Nucleus accumbens (tissue), 56 donors: ENCODE measurements around the gene GSKIP.

ENCODE experiments used
- DNase-seq, 56 donors: peaks; one replicate each; lab custom pipeline; 2025; lab: John Stamatoyannopoulos, UW

Gene GSKIP

DNA sequence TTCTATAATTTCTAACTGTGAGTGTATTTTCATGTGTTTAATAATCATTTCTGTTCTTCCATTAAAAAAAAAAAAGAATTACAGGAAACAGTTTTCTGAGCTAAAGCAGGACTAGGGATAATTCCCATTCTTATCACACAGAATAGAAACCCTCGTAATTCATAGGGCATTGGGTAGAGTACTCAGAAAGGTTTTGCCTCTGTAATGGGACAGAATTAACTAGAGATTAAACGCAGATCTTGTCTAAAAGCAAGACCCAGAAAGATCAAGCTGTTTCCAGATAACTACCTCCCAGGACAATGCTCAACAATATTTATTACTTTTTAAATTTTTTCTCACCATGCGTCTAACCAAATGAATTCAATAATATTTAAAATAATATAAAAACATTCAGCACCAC lies 10.2 kb downstream of the GSKIP start:
- DNase-seq = no peak

DNA sequence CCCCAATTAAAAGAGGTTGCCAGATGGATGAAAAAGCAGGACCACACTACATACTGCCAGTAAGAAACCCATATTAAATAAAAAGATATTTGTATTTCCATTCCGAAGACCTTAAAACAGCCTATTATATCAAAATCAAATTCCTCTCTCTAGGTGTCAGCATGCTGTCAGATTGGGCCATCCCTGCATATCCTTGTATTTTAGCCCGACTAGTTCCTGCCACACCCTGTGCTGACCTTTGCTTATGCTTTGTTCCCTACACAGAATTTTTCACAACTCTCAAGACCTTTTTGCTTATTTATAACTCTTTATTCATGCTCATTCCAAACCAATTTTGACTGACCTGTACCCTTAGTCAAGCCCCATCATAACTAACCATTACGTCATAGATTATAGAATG lies 12.8 kb downstream of the GSKIP start:
- DNase-seq = no peak

- DNase-seq = no peak
Measured at GRCh38 chr14:96380735-96381134, 17.4 kb downstream of the GSKIP start.

GRCh38 chr14:96383445-96383844 lies 20.1 kb downstream of the GSKIP start:
- DNase-seq = no peak

GRCh38 chr14:96384053-96384452 lies 20.7 kb downstream of the GSKIP start:
- no peak for DNase-seq

DNA sequence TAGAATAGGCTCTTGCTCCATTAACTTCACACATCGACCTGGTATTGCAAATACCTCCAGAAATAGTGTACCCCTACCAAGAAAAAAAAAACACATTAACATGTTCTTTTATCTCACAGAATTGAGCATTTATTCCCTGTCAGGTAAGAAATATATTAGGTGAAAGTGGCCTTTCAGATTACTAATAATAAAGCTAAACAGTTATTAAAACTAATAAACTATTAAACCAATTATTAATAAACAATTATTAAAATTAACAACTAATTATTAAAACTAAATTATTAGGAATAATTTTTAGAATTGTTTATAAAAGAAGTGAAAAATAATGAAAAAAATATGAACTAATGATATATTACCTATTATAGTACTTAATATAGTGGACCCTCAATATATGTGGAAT lies 21.4 kb downstream of the GSKIP start:
- DNase-seq = no peak

DNA sequence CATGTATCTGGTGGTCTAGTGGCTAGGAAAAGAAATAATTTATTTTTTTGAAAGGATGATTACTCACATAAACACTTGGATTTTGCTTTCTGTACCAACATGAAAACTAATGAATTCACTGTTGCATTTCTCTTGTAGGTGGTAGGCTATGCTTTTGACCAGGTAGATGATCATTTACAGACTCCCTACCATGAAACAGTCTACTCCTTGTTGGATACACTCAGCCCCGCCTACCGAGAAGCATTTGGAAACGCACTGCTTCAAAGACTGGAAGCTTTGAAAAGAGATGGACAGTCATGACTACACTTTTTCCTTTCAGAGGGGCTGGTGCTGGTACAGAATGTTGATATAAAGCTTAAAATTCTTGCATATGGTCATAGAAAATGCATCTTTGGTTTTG lies 22.1 kb downstream of the GSKIP start:
- no peak for DNase-seq

DNA sequence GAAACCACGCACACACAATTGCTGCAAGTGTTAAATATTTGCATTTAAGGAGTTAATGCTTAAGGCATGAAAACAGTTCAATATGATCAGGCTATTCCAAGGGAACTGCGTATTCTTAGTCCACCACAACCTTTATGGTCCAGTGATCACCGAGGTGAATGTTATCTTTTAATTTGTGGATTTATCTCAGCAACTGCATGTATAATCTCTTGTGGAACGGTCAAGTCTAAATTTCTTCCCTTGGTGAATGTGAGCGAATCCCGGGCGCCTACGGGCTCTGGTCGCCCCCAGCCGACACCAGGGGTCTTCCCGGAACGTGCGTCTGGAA lies 27.6 kb downstream of the GSKIP start:
- DNase-seq = no peak

GRCh38 chr14:96391293-96392118 lies 28.2 kb downstream of the GSKIP start:
- DNase-seq = peak; percentile 61 to 99 (median 97)

DNA sequence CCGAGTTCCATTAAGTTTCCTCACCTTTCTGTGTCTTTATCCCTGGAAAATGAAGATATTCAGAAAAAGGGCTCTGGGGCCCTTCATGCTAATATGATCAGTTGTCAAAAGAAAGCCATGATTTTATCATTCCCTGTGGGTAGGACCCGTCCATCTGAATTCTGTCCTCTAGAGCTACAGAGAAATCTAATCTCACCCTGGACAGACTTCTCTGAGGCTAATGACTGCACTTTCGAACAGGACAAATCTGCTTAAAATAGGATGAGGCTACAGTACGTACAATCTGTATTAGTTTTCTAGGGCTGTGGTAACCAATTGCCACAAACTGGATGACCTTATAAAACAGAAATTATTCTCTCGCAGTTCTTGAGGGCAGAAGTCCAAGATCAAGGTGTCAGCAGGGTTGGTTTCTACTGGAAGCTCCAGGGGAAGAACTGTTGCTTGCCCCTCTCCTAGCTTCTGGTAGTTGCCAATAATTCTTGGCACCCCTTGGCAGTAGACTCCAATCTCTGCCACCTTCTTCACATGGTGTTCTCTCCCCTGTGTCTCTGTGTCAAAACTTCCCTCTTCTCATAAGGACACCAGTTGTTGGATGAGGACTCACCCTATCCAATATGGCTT lies 29.9 kb downstream of the GSKIP start:
- DNase-seq = no peak

GRCh38 chr14:96394047-96394815 lies 30.9 kb downstream of the GSKIP start:
- DNase-seq = no peak

GRCh38 chr14:96398432-96398831 lies 35.1 kb downstream of the GSKIP start:
- DNase-seq = no peak

GRCh38 chr14:96398921-96399320 lies 35.6 kb downstream of the GSKIP start:
- no peak for DNase-seq

DNA sequence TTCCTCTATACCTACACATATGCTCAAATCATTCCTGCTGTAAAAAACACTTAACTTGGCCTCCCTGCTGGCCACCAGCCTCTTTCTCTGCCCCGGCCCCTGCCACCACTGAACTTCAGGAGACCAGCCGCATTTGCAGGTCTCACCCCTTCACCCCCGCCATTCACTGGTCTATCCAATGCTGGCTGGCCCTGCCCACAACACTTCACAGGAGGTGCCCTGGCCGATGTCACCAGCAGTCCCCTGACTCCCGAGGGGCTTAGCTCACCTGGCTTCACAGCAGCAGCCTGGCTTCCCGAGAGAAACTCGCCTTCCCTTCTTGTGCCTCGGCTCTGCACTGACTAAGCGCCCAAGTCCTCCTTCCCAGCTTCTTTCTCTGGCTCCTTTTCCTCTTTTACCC lies 36.1 kb downstream of the GSKIP start:
- no peak for DNase-seq

DNA sequence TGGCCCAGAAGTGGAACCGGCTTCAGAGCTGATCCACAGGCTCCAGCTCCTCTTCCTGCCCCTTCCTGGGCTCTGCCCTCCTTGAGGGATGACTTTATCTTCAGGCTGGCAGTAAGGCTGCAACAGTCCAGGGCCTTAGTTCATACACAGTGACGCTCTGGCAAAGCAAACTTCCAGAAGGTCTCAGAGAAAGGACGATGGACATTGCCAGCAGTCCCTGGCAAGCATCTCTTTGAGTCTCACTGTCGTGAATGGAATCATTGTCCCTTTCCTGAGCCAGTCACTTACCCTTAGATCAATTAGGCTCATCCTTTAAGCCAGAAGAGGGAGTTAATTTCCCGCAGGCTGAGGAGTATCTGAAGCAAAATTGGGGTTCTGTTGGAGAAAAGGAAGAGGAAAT lies 37.2 kb downstream of the GSKIP start:
- peak in 41 of 56 donors; percentile 9 to 79 (median 42) for DNase-seq

DNA sequence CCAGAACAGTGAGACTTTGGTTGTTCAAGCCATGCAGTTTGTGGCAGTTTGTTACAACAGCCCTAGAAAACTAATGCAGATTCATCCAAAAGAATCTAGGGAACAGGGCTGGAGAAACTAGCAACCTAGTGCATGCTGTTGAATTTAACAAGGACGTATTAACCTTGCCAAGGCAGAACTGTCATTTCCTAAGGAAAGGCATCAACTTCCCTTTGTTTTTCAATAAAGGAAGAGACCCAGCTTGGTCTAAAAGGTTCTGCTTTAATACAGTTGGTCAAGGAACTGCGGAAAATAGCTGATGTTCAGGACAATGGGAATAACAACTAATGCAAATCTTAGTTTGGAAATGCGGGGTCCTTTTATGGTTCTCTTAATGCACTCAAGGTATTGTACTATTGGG lies 40.1 kb downstream of the GSKIP start:
- DNase-seq = no peak

GRCh38 chr14:96405677-96406076 lies 42.4 kb downstream of the GSKIP start:
- DNase-seq = no peak

DNA sequence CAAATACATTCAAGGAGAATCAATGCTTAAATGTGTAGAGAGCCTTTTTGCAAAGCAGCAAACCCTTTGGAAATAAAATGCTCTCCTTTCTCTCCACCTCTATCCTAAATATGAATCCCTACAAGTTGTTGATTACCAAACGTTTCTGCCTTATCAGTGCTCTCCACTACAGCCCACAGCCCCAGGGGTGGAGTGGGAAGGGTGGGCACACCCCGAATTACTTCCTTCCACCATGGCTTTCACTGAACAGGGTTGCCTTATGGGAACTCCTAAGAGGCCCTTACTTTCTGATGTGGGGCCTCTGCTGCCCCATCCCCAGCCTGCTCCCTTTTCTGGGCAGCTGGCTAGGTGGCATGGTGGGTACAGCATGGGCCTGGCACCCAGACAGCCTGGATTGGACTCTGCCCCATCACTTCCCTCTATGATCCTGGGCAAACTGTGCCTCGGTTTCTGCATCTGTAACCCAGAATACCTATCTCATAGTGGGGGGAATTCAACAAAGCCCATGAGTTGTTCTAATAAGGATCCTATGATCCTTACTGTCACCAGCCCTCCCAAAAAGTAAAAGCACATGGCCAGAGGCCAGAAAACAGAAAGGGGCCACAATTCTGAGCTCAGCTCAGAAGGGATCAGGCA lies 44.7 kb downstream of the GSKIP start:
- DNase-seq = no peak

DNA sequence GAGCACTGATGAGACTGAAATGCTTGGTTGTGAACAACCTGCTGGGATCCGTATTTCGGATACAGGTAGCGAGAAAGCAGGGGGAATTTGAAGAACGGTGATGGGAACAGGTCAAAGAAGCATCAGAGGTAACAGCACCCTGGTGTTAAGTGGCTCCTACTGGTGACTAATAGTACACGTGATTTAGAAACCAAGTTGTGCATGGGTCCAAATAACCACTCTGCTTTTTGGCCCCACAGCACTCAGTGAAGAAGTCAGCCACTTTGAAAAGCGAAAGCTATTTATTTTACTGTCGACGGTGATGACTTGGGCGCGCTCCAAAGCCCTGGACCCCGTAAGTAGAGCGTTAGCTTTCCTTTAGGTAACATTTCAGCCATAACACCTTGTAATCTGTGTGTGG lies 45.3 kb downstream of the GSKIP start:
- DNase-seq = no peak

DNA sequence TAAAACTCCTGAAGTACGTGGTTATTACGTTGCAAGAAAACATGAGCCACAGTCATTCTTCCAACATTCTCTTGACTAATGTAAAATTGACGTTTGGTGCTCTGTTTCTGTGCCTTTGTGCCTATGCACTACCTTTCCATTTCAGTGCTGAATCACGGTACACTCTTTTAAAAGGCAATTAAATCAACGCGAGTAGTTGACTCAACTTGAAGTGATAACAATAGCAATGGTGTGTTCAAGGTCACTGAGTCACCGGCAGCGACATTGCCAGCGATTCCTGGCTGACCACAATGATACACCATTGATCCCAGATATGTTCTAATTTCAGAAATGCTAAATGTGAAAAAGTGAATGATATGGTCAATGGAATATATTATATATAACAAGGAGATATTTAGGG lies 46.4 kb downstream of the GSKIP start:
- DNase-seq = no peak

GRCh38 chr14:96410119-96410518 lies 46.8 kb downstream of the GSKIP start:
- no peak for DNase-seq
